Measurements from ENCODE around the gene CYBRD1.
"Not testable (repeated sequence)": the region's sequence is repeated elsewhere in the genome, so short reads cannot be mapped to it uniquely, and the experiment has no call there.

The CYBRD1 gene

DNA sequence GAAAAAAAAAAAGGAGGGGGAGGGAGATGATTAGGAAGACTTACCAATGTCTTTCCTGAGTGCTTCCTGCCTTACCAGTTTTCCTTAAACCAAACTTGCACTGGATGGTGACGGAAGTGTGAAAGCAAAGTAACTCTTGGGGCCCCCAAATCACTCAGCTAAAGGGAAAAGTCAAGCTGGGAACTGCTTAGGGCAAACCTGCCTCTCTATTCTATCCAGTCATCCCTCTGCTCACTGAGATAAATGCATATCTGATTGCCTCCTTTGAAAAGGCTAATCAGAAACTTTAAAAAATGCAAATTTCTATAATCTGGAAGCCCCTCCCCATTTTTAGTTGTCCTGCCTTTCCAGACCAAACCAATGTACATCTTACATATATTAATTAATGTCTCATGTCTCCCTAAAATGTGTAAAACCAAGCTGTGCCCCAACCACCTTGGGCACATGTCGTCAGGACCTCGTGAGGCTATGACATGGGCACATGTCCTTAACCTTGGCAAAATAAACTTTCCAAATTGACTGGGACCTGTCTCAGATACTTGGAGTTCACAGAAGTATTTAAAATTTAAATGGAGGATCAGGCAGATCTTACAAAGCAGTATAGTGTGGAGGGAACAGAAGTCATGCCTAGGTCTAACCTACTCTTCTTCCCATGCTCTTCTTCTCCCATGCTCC is 7.2 kb upstream of the CYBRD1 start:
- in situ Hi-C loops (cut with MboI; ENCODE audit: low sequenced_read_pairs): no loop called here

DNA sequence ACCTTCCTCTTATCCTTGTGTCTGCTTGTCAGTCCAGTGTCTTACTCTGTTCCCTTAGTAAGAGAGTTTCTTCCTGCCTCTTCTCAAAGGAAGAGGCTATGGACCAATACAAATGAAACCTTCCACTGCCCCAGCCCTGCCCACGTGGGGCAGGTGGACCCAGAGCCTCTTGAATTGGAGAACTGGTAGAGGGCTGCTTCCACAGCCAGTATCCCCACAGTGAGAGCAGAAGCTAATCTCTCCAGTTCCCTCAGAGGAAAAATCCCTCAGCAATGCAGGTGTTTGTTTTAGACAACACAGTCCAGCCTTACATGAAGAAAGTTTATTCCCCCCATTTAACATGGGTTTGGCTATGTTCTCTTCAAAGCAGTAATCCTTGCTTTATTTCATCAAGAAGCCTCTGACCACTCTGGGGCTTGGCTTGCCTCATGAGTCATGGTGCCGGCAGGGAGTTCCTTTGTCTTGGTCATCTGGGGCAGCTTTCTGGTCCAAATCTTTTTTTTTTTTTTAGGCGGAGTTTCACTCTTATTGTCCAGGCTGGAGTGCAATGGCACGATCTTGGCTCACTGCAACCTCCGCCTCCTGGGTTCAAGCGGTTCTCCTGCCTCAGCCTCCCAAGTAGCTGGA is 6.5 kb upstream of the CYBRD1 start:
- in situ Hi-C loops (cut with MboI; ENCODE audit: low sequenced_read_pairs): no loop called here

DNA sequence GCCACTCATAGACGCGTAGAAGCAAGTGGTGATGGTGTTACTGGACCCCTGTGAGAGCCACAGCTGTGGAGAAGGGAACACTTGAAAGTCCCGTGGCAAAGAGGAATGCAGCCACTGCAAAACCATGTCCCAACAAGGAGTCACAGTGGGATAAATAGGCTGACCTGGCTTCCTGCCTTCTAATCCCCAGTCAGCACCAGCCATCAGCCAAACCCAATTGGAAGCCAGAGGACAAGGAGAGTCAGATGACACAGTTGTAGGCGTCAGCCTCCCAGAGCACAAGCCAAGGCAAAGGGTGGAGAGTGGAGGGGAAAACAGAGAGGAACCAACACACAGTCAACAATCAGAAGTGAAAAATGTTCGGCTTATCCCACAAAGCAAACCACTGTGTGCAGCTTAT is 5.5 kb upstream of the CYBRD1 start:
- in situ Hi-C loops (cut with MboI; ENCODE audit: low sequenced_read_pairs): no loop called here

DNA sequence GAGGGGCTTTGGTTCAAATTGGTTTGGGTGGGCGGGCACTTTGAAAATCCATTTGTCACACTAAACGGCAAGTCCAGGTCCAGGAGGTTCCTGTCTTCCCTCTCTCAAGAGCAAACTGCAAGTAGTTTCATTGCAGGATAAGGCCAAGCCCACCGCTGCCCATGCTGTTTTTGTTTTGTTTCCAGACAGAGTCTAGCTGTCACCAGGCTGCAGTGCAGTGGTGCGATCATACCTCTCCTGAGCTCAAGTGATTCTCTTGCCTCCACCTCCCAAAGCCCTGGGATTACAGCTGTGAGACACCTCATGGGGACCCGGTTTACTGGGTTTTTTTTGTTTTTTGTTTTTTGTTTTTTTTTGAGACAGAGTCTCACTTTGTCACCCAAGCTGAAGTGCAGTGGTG is 1.8 kb upstream of the CYBRD1 start:
- in situ Hi-C loops (cut with MboI; ENCODE audit: low sequenced_read_pairs): no loop called here

DNA sequence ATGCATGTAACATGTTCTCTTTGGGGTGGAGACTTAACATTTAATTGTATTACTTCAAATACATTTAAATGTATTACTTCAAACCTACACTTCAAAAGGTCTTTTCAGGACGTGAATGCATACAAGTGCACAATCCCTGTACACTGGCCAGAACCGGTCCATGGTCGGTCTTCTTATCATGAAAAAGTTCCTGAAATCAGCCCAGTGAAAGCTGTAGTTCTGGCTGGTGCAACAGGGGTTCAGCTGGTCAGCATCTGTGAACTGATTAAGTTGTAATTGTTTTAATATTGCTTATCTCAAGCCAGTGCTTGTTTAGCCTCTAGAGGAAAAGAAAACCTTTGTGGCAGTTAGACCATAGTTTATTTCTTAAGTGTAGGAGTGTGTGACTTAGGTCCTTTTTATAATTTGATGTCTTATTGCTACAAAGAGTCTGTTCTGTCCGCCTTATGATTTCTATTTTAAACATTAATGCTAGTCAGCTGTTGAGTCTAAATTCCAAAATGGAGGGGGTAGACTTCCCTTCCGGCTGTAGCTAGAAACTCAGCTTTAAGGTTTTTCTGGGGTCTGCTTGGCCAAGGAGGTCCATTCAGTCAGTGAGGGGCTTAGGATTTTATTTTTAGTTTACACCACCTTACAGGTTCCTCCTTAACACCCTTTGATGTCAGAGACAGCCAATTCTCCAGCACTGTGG is 768 bp upstream of the CYBRD1 start:
- in situ Hi-C loops (cut with MboI; ENCODE audit: low sequenced_read_pairs): no loop called here

DNA sequence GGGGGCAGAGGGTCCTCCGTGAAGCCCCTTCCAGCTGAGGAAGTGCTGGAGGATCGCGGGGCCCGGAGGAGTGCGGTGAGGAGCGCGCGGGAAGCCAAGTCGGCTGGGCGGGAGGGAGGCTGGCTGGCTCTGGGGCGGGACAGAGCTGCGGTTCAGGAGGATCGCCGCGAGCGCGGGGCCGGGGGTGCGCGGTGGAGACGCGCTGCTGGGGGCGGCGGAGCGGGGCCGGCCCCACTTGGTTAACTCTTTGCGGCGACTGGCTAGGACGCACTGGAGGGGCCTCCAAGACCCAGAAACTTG is 464 bp downstream of the CYBRD1 start:
- in situ Hi-C loops (cut with MboI; ENCODE audit: low sequenced_read_pairs): no loop called here

DNA sequence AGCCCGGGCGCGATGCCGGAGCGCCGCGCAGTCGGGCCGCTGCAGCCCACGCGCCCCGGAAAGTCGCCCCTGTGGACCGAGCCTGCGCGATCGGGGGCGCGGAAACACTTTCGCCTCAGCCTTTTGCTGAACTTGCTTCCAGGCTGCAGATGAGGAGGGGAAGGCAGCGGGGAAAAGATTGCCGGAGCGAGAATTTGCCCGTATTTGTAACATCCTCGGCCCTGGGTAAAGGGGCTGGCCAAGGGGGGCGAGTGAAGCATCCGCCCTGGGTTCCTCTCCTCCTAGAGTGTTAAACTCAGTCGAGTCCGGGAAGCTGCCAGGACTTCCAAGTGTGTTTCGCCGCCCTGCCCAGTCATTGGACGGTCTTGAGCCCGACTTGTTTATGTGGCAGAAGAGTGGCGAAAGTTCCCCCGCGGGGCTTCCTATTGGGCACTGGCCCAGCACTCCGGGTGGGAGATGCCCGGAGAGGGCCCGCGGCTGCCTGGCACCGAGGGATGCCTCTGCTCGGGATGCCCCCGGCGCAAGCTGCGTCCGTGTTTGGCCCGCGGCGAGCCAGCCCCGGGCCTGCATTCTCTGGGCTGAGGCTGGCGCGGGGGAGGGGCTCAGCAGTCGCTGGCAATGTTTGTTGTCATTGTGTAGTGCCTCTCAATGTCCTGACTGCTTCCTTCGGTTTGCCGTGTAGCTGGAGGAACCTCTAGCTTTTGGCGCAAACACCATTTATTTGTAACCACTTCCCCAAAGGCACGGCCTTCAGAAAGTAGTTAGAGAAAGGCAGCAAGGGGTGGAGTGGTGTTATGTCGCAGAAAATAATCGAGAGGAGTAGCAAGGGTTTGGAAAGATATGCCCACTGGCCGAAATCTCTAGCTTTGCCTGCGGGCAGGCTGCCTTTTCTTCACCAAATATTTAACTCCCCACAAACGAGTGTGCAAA is 1.1 kb downstream of the CYBRD1 start:
- in situ Hi-C loops (cut with MboI; ENCODE audit: low sequenced_read_pairs): no loop called here

DNA sequence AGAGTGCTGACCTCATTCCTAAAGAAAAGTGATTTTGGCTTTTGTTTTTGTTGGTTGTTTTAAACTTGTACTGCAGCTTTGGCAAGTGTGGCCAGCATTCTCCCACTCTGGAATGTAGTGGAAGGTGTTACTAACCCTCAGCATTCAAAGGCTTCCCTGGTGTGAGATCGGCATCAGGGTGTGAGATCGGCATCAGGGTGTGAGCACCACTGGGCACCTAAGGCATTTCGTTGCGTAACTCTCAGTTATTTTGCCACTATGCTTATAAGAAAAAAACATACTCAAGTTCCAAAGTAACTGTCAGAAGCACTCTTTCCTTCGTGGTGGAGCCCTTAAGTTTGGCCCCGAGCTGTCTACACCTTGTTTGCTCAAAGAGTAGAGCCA is 1.7 kb downstream of the CYBRD1 start:
- in situ Hi-C loops (cut with MboI; ENCODE audit: low sequenced_read_pairs): no loop called here

DNA sequence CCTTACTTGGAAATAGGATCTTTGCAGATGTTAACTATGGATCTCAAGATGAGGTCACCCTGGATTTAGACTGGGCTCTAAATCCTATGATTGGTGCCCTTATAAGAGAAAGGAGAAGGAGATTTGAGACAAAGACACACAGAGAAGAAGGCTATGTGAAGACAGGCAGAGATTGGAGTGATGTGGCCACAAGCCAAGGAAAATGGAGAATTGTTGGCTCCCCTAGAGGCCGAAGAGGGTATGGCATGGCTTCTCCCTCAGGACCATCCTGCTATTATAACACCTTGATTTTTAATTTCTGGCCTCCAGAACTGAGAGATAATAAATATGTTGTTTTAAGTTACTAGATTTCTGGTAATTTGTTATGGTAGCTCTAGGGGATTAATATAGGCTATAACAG is 7.6 kb downstream of the CYBRD1 start:
- in situ Hi-C loops (cut with MboI; ENCODE audit: low sequenced_read_pairs): no loop called here

DNA sequence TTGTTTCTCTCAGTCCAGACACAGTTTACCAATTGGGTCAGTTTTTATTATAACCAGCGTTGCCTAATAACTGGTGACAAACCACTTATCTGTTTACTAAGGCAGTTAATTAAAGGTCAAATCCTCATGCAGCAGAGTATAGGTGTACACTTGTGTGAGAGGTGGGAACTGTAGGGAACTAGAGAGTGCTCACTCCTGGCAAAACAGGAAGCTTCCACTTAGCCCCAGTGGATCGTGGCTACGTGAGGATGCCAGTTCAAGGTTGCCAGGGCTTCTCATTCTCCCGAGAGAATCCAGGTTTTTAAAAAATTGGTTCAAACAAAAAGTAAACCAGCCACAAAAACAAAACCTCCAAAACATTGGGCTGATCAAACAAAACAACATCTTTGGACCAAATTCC is 8.1 kb downstream of the CYBRD1 start:
- in situ Hi-C loops (cut with MboI; ENCODE audit: low sequenced_read_pairs): no loop called here

DNA sequence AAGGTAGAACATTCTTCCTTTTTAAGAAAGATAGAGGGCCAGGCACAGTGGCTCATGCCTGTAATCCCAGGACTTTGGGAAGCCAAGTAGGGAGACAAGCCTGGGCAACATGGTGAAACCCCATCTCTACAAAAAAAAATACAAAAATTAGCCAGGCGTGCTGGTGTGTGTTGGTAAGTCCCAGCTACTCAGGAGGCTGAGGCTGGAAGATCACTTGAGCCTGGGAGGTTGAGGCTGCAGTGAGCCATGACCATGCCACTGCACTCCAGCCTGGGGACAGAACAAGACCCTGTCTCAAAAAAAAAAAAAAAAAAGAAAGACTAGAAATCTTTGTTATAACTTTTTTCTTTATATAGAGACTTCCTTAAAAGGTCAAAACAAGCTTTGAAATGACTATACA is 8.6 kb downstream of the CYBRD1 start:
- in situ Hi-C loops (cut with MboI; ENCODE audit: low sequenced_read_pairs): not testable (repeated sequence)

DNA sequence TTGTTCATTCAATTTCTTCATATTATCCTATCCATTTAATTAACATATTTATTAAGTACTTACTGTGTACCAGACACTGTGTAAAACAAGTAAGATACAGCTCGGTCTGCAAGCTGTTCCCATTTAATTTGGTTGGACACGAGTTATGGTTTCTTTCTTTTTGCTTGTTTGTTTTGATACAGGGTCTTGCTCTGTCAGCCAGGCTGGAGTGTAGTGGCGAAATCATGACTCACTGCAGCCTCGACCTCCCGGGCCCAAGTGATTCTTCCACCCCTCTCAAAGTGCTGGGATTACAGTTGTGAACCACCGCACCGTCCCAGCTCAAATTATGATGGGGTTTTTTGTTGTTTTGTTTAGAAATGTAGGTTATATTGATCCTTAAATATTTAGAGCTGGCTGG is 9.0 kb downstream of the CYBRD1 start:
- in situ Hi-C loops (cut with MboI; ENCODE audit: low sequenced_read_pairs): no loop called here

DNA sequence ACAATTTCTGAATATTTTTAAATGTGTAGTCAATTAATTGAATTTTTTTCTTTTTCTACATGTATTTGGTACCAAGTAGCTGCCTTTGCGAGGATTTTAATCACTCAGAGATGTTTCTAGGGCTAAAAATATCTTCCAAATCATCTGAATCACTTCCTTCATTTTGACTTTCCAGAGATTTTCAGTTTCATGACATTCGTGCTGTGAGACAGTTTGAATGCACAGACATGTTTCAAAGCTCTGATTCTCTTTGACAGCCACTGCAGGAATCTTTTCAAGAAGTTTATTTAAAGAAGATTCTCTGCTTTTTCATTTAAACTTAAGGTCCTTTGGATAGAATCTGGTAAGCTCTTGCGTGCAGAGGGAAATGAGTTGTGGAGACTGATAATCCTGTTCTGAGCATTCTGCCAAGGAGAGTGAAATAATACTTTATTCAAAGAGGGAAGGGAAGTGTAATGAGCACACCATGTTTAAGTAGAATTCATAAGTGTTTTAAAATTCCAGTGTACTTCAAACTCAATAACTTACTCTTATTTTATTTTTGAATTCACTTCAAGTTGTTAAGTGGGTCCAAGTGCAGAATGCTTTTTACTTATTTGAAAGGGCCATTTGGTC is 9.7 kb downstream of the CYBRD1 start:
- in situ Hi-C loops (cut with MboI; ENCODE audit: low sequenced_read_pairs): no loop called here

DNA sequence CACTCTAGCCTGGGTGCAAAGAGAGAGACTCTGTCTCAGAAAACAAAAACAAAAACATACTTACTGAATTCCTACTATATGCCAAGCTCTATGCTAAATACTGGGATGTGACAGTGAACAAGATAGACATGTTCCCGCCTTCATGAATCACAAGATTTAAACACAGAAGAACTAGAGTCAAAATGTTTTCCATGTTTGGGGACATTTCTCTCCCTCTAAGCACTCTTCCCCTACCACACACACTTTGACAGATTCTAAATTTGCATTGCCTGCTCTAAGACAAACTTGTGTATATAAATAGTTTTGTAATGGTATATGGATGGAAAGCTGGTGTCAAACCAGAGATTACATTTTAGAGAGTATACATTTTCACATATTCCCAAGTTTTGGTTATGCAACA is 11.1 kb downstream of the CYBRD1 start:
- in situ Hi-C loops (cut with MboI; ENCODE audit: low sequenced_read_pairs): no loop called here

DNA sequence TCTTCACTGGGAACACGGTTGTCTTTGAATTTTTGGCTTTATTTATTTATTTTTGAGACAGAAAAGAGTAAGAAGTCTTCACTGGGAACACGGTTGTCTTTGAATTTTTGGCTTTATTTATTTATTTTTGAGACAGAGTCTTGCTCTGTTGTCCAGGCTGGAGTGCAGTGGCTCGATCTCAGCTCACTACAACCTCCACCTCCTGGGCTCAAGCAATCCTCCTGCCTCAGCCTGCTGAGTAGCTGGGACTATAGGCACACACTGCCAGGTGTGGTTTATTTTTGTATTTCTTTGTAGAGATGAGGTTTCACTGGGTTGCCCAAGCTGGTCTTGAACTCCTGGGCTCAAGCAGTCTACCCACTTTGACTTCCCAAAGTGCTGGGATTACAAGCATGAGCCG is 13.3 kb downstream of the CYBRD1 start:
- in situ Hi-C loops (cut with MboI; ENCODE audit: low sequenced_read_pairs): not testable (repeated sequence)

DNA sequence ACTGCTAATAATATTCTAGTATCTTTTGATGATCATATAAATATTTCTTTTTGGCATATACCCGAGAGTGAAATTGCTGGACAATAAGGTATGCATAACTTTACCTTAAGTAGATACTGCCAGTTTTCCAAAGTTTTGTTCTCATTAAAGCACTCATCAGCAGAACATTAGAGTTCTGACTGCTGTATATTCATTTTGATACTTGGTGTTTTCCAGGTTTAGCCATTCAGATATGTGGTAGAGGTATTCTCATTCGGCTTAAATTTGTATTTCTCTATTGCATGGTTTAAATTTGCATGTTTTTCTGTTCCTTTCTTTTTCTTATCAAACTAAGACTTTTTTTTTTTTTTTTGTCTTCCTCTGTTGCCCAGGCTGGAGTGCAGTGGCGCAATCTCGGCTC is 18.2 kb downstream of the CYBRD1 start:
- in situ Hi-C loops (cut with MboI; ENCODE audit: low sequenced_read_pairs): no loop called here

DNA sequence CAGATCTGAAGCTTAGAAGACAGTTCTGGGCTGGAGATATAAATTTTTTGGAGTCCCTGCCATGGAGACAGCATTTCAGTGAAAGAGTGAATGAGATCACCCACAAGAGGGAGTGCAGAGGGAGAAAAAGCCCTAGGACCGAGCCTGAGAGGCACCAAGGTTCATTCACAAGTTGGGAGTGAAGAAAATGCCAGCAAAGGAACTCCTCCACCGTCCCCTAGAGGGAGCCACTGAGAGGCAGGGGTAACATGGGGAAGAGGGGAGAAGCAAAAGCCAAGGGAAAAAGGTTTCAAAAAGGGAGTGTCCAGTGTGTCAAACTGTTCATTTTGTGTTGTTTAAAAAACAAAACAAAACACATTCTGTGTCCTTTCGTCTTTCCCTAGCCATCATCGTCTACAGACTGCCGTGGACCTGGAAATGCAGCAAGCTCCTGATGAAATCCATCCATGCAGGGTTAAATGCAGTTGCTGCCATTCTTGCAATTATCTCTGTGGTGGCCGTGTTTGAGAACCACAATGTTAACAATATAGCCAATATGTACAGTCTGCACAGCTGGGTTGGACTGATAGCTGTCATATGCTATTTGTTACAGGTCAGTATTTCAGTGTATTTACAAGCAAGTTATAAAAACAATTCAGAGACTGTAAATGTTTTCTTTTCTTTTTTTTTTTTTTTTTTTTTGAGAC is 19.1 kb downstream of the CYBRD1 start:
- in situ Hi-C loops (cut with MboI; ENCODE audit: low sequenced_read_pairs): no loop called here

DNA sequence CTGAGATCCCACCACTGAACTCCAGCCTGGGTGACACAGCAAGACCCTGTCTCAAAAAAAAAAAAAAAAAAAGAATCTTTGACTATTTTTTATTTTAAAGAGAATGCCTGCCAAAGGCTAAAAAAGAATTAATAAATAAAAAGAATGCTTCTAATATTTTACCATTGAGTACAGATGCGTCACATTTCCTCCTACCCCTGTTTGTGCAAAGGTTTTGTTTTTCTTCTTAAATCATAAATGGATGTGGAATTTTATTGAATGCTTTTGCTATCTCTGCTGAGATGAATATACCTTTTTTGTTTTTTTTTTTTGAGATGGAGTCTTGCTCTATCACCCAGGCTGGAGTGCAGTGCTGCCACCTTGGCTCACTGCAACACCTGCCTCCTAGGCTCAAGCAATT is 22.8 kb downstream of the CYBRD1 start:
- in situ Hi-C loops (cut with MboI; ENCODE audit: low sequenced_read_pairs): no loop called here

DNA sequence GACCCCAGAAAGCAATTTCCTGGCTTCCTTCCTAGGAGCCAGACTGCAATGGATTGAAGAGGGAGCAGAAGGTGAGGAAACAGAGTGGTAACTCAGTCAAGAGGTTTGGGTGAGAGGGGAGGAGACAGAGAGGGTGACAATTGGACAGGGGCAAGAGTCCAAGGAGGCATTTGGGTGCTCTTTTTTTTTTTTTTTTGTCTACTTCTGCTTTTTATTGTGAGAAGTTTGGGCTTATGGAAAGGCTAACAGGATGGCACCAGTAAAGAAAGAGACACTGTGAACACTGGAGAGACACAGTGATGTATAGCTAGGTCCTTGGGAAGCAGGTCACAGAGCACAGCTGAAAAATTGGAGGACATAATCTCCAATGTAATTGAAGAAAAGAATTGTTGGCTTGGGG is 25.0 kb downstream of the CYBRD1 start:
- in situ Hi-C loops (cut with MboI; ENCODE audit: low sequenced_read_pairs): no loop called here

DNA sequence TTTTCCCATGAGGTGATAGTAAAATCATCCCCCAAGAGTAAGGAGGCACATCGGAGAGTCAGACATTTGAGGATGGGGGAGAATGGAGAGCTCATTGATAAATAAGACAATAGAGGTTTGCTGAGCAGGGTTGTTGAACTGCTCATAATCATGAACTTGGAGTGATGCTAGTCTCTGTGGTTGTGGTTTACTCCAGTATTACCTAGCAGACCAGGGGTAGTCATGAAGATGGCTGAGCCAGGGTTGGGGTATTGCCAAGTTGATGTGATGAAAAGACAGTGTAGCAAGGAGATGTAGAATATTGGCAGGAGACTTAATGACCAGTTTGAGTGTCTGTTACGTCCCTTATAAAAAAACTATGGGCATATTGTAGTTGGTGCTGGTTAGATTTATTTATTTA is 25.4 kb downstream of the CYBRD1 start:
- in situ Hi-C loops (cut with MboI; ENCODE audit: low sequenced_read_pairs): no loop called here

DNA sequence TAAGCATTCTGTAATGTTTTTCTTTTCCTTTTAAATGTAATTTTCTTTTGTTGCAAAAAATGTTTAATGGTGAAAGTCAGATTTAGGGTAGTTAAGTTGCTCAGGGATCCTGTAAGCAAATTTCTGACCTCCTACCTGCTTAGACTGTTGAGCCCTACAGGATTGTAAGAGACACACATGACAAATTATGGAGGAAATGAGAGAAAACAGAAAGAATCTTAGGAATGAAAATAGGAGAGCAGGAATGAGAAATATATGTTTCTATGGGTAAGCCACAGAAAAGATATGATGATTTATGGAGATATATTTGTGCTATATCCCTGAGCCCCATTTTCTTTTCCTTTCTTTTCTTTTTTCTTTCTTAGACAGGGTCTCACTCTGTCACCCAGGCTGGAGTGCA is 28.3 kb downstream of the CYBRD1 start:
- in situ Hi-C loops (cut with MboI; ENCODE audit: low sequenced_read_pairs): no loop called here

Data from hTERT RPE-1 (cell line).